Measurements from ENCODE around the gene MRTFA.

DNA sequence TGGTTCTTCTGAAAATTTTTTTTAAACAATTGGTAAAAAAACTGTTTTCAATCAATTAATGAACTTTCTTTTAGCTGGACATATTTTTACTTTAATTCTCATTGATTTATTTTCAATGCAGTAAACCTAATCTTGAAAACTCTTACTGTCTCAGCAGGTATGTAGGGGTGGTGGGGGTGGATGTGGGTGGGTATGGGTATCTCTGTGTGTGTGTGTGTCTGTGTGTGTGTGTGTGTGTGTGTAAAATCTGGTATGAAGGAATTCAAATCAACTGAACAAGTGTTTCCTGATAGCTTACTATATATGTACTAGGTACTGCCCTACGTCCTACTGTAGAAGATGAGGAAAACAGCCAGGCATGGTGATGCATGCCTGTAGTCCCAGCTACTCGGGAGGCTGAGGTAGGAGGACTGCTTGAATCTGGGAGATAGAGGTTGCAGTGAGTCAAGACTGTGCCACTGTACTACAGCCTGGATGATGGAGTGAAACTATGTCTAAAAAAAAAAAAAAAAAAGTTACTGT lies 75.5 kb downstream of the MRTFA start:
- TF ChIP-seq CTCF (IDR thresholded peaks at IDR 0.05 in 8 of 11, conservative IDR thresholded peaks at IDR 0.05 in 3 of 11) (no peak), POLR2A (IDR thresholded peaks at IDR 0.05) (no peak), POLR2AphosphoS5 (IDR thresholded peaks at IDR 0.05) (no peak)
